Ishikawa (cell line): ENCODE data around the gene GPRASP3.

Experiments used
- CEBPB ChIP-seq: IDR thresholded peaks from 2 replicates; pipeline ENCODE4 v1.6.1; 2012
- CREB1 ChIP-seq: IDR thresholded peaks from 2 replicates; pipeline ENCODE4 v1.6.1; 2012; ENCODE audit warnings: low read depth
- EP300 ChIP-seq: IDR thresholded peaks from 2 replicates; pipeline ENCODE4 v1.6.1; 2012; ENCODE audit warnings: borderline replicate concordance
- MAX ChIP-seq: IDR thresholded peaks from 2 replicates; pipeline ENCODE4 v1.6.1; 2012
- RAD21 ChIP-seq: IDR thresholded peaks from 2 replicates; pipeline ENCODE4 v1.6.1; 2012; ENCODE audit warnings: low read depth
- TAF1 ChIP-seq: IDR thresholded peaks from 2 replicates; pipeline ENCODE4 v1.6.1; 2012; ENCODE audit warnings: low read depth, mild to moderate bottlenecking
- YY1 ChIP-seq: IDR thresholded peaks from 2 replicates; pipeline ENCODE4 v1.6.1; 2012; ENCODE audit warnings: low read depth
- ZBTB7A ChIP-seq: IDR thresholded peaks from 2 replicates; pipeline ENCODE4 v1.6.1; 2012; ENCODE audit warnings: low read depth

- TF ChIP-seq TAF1 (no peak), CREB1 (no peak), EP300 (no peak), RAD21 (no peak), ZBTB7A (no peak), MAX (no peak), CEBPB (no peak), YY1 (no peak)
Measured at GRCh38 chrX:102715967-102716366, 4.6 kb upstream of the GPRASP3 start.
